Measurements from ENCODE around the gene ANKUB1.

ANKUB1 gene

DNA sequence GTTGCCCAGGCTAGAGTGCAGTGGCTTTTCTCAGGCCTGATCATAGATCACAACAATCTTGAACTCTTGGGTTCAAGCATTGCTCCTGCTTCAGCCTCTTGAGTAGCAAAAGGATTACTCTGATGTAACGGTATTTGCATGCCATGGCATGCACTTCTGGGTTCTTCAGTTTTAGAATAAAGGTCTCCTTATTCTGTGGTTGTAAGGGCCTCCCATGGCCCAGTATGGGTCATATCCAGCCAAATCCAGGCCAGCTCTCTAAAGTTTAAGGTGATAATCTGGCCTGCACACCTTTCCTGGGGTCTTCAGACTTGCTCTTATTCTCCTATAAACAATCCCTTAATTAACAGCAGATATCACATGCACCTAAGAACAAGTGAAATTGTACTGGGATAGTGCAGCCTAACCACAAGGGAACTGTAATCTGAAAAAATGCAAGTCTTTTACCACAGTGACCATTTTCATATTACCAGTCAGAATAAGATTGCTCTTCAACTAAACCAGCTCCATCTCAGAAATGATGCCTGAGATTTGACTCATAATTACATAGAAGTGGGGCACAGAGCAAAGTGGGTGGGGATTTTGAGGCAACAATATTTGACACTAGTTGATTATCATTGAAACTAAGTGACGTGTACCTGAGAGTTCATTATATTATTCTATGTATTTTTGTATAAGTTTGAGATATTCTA, 65.5 kb downstream of the ANKUB1 start:
- TF ChIP-seq CTCF (IDR thresholded peaks at IDR 0.05; ENCODE audit: low read depth, low read length) = no peak
- Histone ChIP-seq H3K27me3 (ENCODE audit: insufficient read depth, low read depth, severe bottlenecking) (no peaks in the 10 kb centered on the region), H3K36me3 (no peaks in the 10 kb centered on the region), H3K9me3 (ENCODE audit: severe bottlenecking) (no peaks in the 10 kb centered on the region), H3K27ac (no peak overlapping the region), H3K4me3 (ENCODE audit: low read depth, low read length) (no peak overlapping the region)
- no peak for DNase-seq

GRCh38 chr3:149723781-149724180, 68.6 kb downstream of the ANKUB1 start:
- no peak overlapping the region for H3K27ac ChIP-seq
- no peak overlapping the region for H3K4me3 ChIP-seq (ENCODE audit: low read depth, low read length)
- H3K9me3 ChIP-seq (ENCODE audit: severe bottlenecking) = no peaks in the 10 kb centered on the region
- no peak for TF ChIP-seq CTCF (IDR thresholded peaks at IDR 0.05; ENCODE audit: low read depth, low read length)
- no peak for DNase-seq
- no peaks in the 10 kb centered on the region for H3K36me3 ChIP-seq
- no peaks in the 10 kb centered on the region for H3K27me3 ChIP-seq (ENCODE audit: insufficient read depth, low read depth, severe bottlenecking)

DNA sequence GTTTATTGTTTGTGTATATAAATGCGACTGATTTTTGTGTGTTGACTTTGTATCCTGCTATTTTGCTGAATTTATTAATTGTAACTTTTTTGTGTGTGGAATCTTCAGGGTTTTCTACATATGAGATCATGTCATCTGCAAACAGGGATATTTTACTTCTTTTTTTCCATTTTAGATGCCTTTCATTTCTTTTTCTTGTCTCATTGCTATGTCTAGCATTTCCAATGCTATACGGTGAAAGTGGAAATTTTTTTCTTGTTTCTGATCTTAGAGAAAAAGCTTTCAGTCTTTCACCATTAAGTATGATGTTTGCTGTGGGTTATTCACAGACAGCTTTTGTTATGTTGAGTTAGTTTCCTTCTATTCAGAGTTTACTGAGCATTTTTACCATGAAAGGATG, 71.4 kb downstream of the ANKUB1 start:
- Histone ChIP-seq H3K36me3 (no peaks in the 10 kb centered on the region), H3K27ac (no peak overlapping the region), H3K27me3 (ENCODE audit: insufficient read depth, low read depth, severe bottlenecking) (no peaks in the 10 kb centered on the region), H3K4me3 (ENCODE audit: low read depth, low read length) (no peak overlapping the region), H3K9me3 (ENCODE audit: severe bottlenecking) (no peaks in the 10 kb centered on the region)
- no peak for TF ChIP-seq CTCF (IDR thresholded peaks at IDR 0.05; ENCODE audit: low read depth, low read length)
- DNase-seq = no peak

GRCh38 chr3:149717391-149718056, 74.8 kb downstream of the ANKUB1 start:
- Histone ChIP-seq H3K36me3 (no peaks in the 10 kb centered on the region), H3K4me3 (ENCODE audit: low read depth, low read length) (no peak overlapping the region), H3K27me3 (ENCODE audit: insufficient read depth, low read depth, severe bottlenecking) (no peaks in the 10 kb centered on the region), H3K27ac (no peak overlapping the region), H3K9me3 (ENCODE audit: severe bottlenecking) (no peaks in the 10 kb centered on the region)
- peak; percentile 58 for DNase-seq
- TF ChIP-seq CTCF (IDR thresholded peaks at IDR 0.05; ENCODE audit: low read depth, low read length) = peak; percentile 47

GRCh38 chr3:149716984-149717383, 75.4 kb downstream of the ANKUB1 start:
- no peak overlapping the region for H3K4me3 ChIP-seq (ENCODE audit: low read depth, low read length)

More at GRCh38 chr3:149716984-149717383, 75.4 kb downstream of the ANKUB1 start:
- DNase-seq = no peak
- Histone ChIP-seq H3K27ac (no peak overlapping the region), H3K9me3 (ENCODE audit: severe bottlenecking) (no peaks in the 10 kb centered on the region), H3K27me3 (ENCODE audit: insufficient read depth, low read depth, severe bottlenecking) (no peaks in the 10 kb centered on the region), H3K36me3 (no peaks in the 10 kb centered on the region)
- TF ChIP-seq CTCF (IDR thresholded peaks at IDR 0.05; ENCODE audit: low read depth, low read length) = no peak

Measured in WERI-Rb-1 (cell line).